Esophagus squamous epithelium (tissue), 4 donors: Measurements from ENCODE around the gene MGAT4B.

Experiments
- POLR2A ChIP-seq, 4 donors: fragments of 450-650 bp; IDR thresholded peaks; one replicate each; pipeline ENCODE4 v1.6.1; 2017; ENCODE audit warnings: antibody characterized with exemption in 4 of 4, mild to moderate bottlenecking in 4 of 4, moderate library complexity in 3 of 4
- TF ChIP-seq, protein P1 (sequence below), 6 experiments: fragments of 450-650 bp in 4 of 6; fragments of 200-600 bp in 2 of 6; sonication (generic) in 2 of 6; IDR thresholded peaks; one replicate each; pipeline ENCODE4 v1.5.1; 2016 to 2019; ENCODE audit warnings: antibody characterized with exemption in 6 of 6, mild to moderate bottlenecking in 4 of 6, moderate library complexity in 4 of 6

DNA sequence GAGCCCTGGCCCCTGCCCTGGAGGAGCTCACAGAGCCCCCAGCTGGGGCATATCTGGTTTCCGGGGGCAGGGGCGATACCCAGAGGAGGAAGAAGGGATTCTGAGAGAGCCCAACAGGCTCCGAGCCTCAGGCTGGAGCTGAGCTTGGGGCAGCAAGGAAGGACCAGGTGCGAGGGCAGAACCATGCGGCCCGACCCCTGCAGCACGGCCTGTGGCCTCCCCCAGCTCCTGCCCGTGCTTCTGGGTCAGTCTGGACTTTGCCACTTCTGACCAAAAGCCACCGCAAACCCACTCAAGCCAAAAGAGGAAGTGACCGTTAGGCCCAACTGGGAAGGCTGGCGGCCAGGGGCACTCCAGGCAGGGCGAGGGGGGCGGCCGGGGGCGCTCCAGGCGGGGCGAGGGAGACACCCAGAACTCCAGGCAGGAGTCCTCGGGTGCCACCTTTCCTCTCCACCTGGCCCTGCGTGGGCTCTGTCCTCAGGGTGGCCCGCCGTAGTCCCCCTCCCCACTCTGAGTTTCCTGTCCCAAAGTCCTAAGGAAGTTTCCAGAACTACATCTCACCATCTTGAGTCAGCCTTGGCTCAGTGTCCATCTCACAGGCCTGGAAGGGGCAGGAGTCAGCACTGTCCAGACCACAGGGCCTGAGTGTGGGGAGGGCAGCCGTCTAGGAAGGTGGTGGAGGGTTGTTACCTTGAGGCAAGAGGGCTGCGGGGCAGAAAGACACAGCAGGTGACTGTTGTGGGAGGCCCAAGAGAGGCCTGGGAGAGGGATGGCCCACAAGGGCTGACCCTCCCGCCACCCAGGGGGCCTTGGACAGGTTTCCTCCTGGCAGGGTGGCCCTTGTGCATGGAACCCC is 13.8 kb downstream of the MGAT4B start:
- TF ChIP-seq, protein P1, sequence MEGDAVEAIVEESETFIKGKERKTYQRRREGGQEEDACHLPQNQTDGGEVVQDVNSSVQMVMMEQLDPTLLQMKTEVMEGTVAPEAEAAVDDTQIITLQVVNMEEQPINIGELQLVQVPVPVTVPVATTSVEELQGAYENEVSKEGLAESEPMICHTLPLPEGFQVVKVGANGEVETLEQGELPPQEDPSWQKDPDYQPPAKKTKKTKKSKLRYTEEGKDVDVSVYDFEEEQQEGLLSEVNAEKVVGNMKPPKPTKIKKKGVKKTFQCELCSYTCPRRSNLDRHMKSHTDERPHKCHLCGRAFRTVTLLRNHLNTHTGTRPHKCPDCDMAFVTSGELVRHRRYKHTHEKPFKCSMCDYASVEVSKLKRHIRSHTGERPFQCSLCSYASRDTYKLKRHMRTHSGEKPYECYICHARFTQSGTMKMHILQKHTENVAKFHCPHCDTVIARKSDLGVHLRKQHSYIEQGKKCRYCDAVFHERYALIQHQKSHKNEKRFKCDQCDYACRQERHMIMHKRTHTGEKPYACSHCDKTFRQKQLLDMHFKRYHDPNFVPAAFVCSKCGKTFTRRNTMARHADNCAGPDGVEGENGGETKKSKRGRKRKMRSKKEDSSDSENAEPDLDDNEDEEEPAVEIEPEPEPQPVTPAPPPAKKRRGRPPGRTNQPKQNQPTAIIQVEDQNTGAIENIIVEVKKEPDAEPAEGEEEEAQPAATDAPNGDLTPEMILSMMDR (IDR thresholded peaks at IDR 0.05), result no peak
- TF ChIP-seq POLR2A (IDR thresholded peaks at IDR 0.05), result no peak
